ENCODE data around the gene EGFL7. TPM values are rescaled to one million over a fixed set of nuclear protein-coding genes. Genes with fewer than 3 reads are reported as not detected.

Gene EGFL7
- total and polyA plus RNA-seq, 2 of the 13 experiments (the other 11 are each of a cell fraction or from before 2014, with no cell fraction given), result 0.20 to 5.1 TPM

DNA sequence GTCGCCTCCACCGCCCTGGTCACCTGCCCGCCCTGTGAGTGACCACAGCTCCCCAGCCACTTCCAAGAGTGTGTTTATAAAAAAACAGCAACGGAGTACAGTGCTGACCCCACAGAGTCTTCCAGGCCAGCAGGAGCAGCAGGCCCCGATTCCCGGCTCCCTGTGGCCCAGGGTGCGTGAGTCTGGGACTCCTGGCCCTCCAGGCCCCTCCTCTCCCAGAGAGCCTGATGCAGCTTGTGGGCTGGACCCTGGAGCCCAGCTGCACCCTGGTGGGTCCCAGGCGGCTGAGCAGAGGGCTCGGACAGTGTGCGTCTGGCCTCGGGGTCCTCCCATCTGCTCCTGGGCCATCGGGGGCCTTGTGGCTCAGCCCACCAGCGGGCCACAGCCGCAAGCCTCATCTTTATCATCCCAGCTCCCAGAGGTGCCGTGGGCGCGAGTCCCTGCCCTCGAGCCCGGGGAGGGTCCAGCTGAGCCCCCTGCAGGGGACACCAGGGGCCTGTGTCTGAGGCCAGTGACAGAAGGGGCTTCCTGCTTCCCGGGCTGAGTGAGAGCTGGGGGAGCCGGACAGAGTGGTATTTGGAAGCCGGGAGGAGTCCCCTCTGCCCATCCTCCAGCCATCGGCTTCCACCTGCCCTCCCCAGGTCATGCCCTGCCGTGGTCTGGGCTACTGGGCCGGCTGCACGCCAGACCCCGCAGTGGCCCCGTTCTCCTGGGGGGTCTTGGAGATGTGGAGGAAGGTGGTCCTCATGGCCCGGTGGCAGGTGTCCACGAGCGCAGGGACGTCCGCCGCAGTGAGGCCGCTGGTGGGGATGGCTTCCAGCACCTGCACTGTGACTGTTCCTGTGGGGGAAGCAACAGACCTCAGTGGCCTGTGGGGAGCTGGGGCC lies 10.6 kb downstream of the EGFL7 start:
- Histone ChIP-seq H3K36me3 (replicated peaks in 1 of 2; ENCODE audit: control insufficient read depth in 1 of 2, insufficient read depth in 2 of 2, low read length in 2 of 2) (no peaks in the 10 kb centered on the region), H3K79me2 (ENCODE audit: insufficient read depth, low read length) (no peaks in the 10 kb centered on the region), H3K9ac (ENCODE audit: insufficient read depth, low read depth, low read length) (no peak overlapping the region), H3K4me1 (ENCODE audit: insufficient read depth, low read length) (peaks cover 53% of the 10 kb centered on the region), H4K20me1 (ENCODE audit: insufficient read depth, low read length) (no peaks in the 10 kb centered on the region; the same call in 1 of the 2 replicates), H3K27me3 (ENCODE audit: control insufficient read depth in 1 of 2, insufficient read depth in 2 of 2, low read length in 2 of 2) (peaks cover 10 to 22% of the 10 kb centered on the region in 2 experiments; a peak in 3 of 5 replicates), H3K9me3 (ENCODE audit: low read length) (no peaks in the 10 kb centered on the region), H3K4me3 (replicated peaks in 1 of 3; ENCODE audit: insufficient read depth in 1 of 3, low read depth in 2 of 3, low read length in 3 of 3) (no peak overlapping the region), H3K4me2 (ENCODE audit: low read depth, low read length) (no peak overlapping the region), H3K27ac (ENCODE audit: extremely low read length, insufficient read depth, low read length) (no peak overlapping the region), H2AFZ (ENCODE audit: low read length) (no peak overlapping the region)
- DNase-seq (ENCODE audit: low spot score), result no peak
- in situ Hi-C loops (cut with HindIII; ENCODE audit: extremely low pct_ligation_motif_present, low pct_unique_long_range_greater_than_20kb), result no loop called here
- 74% methylated on average over 12 of the region's 35 CpGs for WGBS (ENCODE audit: low lambda C conversion rate)
- BruUV-seq (replicated peaks), result no TSS peak
- no peak for FAIRE-seq
- ChIA-PET CTCF (ENCODE audit: low intra/inter-chr PET ratio, low total read pairs) (interaction anchor here (1.5 kb wide), 1 partner anchor 20 kb away, joined by 3 read pairs; no protein-coding TSS in a partner anchor), POLR2A (interaction anchor here (1.9 to 2.4 kb wide), 2 partner anchors 20 to 55 kb away, joined by 7 to 8 read pairs; no protein-coding TSS in a partner anchor)
- TF ChIP-seq HNRNPLL (IDR thresholded peaks at IDR 0.05; ENCODE audit: low read depth, low read length, poor library complexity, severe bottlenecking) (peak; percentile 6), FOXC1 (CRISPR knock-in tag; IDR thresholded peaks at IDR 0.05; ENCODE audit: borderline replicate concordance) (no peak), ZNF101 (CRISPR knock-in tag; IDR thresholded peaks at IDR 0.05; ENCODE audit: borderline replicate concordance, low read depth) (no peak), U2AF1 (optimal IDR thresholded peaks at IDR 0.05; ENCODE audit: low read depth, low read length) (peak; percentile 84), HCFC1 (IDR thresholded peaks at IDR 0.05; ENCODE audit: low read depth, low read length) (no peak), NFKBIZ (CRISPR knock-in tag; IDR thresholded peaks at IDR 0.05) (no peak), GFI1 (CRISPR knock-in tag; IDR thresholded peaks at IDR 0.05; ENCODE audit: borderline replicate concordance) (no peak)
- intact Hi-C loops (cut with micrococcal nuclease; ENCODE audit: unreplicated experiment), result no loop called here
- ATAC-seq, result no peak

Measured in HepG2 (cell line).